Osteocyte (in vitro differentiated cells): ENCODE measurements around the gene ARVCF. TPM values are rescaled to one million over a fixed set of nuclear protein-coding genes. Genes with fewer than 3 reads are reported as not detected.

Source experiments
- DNase-seq: peaks from one replicate; pipeline ENCODE4 v3.0.0; 2021; ENCODE audit warnings: mixed read lengths; ENCODE audit not compliant: unreplicated experiment; ENCODE audit errors: extremely low spot score
- H3K27ac Mint-ChIP-seq: one replicate; pipeline ENCODE4 v1.8.0; 2021; ENCODE audit warnings: mild to moderate bottlenecking, mixed read lengths; ENCODE audit not compliant: unreplicated experiment
- H3K27me3 Mint-ChIP-seq: one replicate; pipeline ENCODE4 v1.8.0; 2021; ENCODE audit warnings: mixed read lengths; ENCODE audit not compliant: unreplicated experiment
- H3K36me3 Mint-ChIP-seq: one replicate; pipeline ENCODE4 v1.8.0; 2021; ENCODE audit warnings: mixed read lengths; ENCODE audit not compliant: unreplicated experiment
- H3K4me1 Mint-ChIP-seq: one replicate; pipeline ENCODE4 v1.8.0; 2021; ENCODE audit warnings: mixed read lengths; ENCODE audit not compliant: unreplicated experiment
- H3K4me3 Mint-ChIP-seq: one replicate; pipeline ENCODE4 v1.8.0; 2021; ENCODE audit warnings: mild to moderate bottlenecking, moderate library complexity, mixed read lengths; ENCODE audit not compliant: unreplicated experiment
- H3K9me3 Mint-ChIP-seq: one replicate; pipeline ENCODE4 v1.8.0; 2021; ENCODE audit warnings: mixed read lengths; ENCODE audit not compliant: unreplicated experiment
- total RNA-seq: library from RNA; stranded (reverse); gene quantifications from 2 replicates; pipeline ENCODE4 v1.2.1, GENCODE V29; 2021
- TF ChIP-seq, protein P1 (sequence below): fragments of 200-600 bp; sonication (generic); IDR thresholded peaks from 2 replicates; pipeline ENCODE4 v1.5.0; 2021; ENCODE audit warnings: antibody characterized with exemption, mild to moderate bottlenecking, moderate library complexity

Gene ARVCF
- total RNA-seq, 1 donor from 2014 or later = 29.3 TPM

DNA sequence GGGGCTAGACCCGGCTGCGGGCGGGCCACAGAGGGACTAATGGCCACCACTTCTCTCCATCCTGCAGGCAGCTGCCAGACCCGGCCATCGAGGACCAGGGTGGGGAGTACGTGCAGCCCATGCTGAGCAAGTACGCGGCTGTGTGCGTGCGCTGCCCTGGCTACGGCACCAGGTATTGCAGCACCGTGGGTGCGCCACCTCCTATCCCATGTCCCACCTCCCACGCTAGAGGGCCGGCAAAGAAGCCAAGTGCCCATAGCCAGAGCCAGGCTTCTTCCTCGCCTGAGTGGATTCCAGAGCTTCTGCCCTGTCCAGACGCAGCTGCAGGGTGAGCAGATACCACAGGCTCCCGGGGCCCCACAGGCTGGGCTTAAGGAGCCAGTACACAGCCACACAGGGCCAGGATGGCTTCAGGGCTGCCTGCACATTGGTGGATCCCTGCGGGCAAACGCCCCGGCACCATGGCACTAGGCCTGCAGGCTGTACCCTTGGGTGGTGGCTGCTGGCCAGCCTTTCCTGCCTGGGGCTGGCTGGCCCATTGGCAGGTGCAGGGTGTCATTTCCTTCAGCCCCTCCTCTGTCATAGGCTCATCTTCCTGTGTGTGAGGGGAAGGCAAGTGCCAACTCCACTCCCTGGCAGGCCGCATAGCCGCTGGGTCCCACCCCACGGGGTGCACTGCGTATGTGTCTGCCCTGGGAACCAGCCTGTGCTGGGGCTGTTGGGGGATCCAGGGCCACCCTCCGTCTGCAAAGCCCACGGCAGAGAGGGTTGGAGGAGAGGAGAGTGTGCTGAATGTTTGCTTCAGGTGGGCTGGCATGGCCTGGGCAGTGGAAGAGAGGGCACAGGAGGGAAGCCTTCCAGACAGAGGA, 46.9 kb upstream of the ARVCF start:
- H3K9me3 Mint-ChIP-seq = no peaks in the 10 kb centered on the region
- TF ChIP-seq, protein P1, sequence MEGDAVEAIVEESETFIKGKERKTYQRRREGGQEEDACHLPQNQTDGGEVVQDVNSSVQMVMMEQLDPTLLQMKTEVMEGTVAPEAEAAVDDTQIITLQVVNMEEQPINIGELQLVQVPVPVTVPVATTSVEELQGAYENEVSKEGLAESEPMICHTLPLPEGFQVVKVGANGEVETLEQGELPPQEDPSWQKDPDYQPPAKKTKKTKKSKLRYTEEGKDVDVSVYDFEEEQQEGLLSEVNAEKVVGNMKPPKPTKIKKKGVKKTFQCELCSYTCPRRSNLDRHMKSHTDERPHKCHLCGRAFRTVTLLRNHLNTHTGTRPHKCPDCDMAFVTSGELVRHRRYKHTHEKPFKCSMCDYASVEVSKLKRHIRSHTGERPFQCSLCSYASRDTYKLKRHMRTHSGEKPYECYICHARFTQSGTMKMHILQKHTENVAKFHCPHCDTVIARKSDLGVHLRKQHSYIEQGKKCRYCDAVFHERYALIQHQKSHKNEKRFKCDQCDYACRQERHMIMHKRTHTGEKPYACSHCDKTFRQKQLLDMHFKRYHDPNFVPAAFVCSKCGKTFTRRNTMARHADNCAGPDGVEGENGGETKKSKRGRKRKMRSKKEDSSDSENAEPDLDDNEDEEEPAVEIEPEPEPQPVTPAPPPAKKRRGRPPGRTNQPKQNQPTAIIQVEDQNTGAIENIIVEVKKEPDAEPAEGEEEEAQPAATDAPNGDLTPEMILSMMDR = no peak
- DNase-seq = no peak
- H3K27me3 Mint-ChIP-seq = no peaks in the 10 kb centered on the region
- H3K36me3 Mint-ChIP-seq = peaks cover 11% of the 10 kb centered on the region
- no peaks in the 10 kb centered on the region for H3K4me1 Mint-ChIP-seq
- no peak overlapping the region for H3K4me3 Mint-ChIP-seq
- H3K27ac Mint-ChIP-seq = no peak overlapping the region

DNA sequence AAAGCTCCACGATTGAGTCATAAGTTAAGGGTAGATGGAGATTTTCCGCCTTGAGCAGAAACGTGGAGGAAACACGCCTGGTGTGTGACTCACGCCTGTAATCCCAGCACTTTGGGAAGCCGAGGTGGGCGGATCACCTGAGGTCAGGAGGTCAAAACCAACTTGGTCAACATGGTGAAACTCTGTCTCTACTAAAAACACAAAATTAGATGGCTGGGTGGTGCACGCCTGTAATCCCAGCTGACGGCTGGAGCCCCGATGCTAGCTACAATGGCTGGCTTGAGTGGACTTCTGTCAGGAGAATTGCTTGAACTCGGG, 46.1 kb upstream of the ARVCF start:
- Mint-ChIP-seq H3K4me1 (no peaks in the 10 kb centered on the region), H3K4me3 (no peak overlapping the region), H3K36me3 (peaks cover 15% of the 10 kb centered on the region), H3K9me3 (no peaks in the 10 kb centered on the region), H3K27ac (no peak overlapping the region), H3K27me3 (no peaks in the 10 kb centered on the region)
- TF ChIP-seq, protein P1 = no peak
- no peak for DNase-seq

DNA sequence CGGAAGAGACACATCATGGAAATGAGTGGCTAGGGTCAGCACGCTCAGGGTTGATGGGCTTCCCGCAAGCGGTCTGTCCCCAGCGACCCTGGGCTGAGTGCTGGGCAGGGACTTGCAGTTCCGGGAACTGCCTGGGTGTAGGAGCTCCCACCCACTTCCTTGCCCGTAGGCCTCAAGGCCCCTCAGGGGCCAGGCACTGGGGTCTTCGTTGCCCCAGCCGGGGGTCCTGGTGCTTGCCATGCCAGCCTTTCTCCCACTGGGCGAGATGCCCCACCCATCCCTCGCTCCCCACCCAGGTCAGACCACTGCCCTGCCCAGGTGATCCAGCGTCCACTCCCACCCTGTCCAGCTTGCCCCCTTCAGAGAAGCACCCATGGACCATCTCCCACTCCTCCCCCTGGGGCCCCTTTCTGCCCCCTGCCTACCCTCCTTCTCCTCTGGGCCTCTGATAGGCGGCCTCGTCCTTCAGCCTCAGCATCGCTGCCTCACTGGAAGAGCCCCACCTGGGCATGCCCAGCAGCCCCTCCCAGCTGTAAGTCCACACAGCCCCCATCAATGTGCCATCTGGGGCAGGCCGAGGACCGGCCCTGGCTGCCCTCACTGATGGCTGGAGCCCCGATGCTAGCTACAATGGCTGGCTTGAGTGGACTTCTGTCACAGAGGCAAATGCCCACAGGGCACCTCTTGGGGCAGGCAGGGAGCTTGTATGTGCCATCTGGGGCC, 45.6 kb upstream of the ARVCF start:
- no peaks in the 10 kb centered on the region for H3K9me3 Mint-ChIP-seq
- H3K36me3 Mint-ChIP-seq = peaks cover 15% of the 10 kb centered on the region
- H3K4me1 Mint-ChIP-seq = no peaks in the 10 kb centered on the region
- H3K27ac Mint-ChIP-seq = no peak overlapping the region
- DNase-seq = no peak
- no peak overlapping the region for H3K4me3 Mint-ChIP-seq
- TF ChIP-seq, protein P1 = no peak
- H3K27me3 Mint-ChIP-seq = no peaks in the 10 kb centered on the region

DNA sequence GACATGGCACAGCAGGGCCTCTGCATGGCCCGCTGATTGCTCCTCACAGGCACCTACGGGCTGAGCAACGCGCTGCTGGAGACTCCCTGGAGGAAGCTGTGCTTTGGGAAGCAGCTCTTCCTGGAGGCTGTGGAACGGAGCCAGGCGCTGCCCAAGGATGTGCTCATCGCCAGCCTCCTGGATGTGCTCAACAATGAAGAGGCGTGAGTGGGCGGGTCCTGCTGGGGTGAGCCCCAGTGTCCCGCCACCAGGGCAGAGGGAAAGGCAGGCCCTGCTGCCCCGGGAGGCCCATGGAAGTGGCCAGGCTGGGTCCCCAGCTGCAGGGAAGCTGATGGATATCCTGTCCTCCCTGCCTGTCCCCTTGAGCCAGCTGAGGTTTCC, 44.8 kb upstream of the ARVCF start:
- H3K4me3 Mint-ChIP-seq = no peak overlapping the region
- no peak for DNase-seq
- H3K27ac Mint-ChIP-seq = no peak overlapping the region
- TF ChIP-seq, protein P1 = no peak
- peaks cover 18% of the 10 kb centered on the region for H3K36me3 Mint-ChIP-seq
- no peaks in the 10 kb centered on the region for H3K27me3 Mint-ChIP-seq
- H3K4me1 Mint-ChIP-seq = no peaks in the 10 kb centered on the region
- H3K9me3 Mint-ChIP-seq = no peaks in the 10 kb centered on the region
